HL-60/S4 treated with phorbol 12-myristate 13-acetate at 8.2 ng/mL for 4 days and 3 days (cell line): ENCODE measurements around the gene BRF1.

Experiments
- in situ Hi-C: fragments of 300-500 bp; cut with MboI; formaldehyde crosslinking; loops from 2 replicates; pipeline ENCODE4 v1.15.0; 2022; ENCODE audit warnings: low sequenced_read_pairs

The BRF1 gene

GRCh38 chr14:105161964-105162668, 138.7 kb downstream of the BRF1 start:
- in situ Hi-C loops = no loop called here

- in situ Hi-C loops = no loop called here
These were observed 139.5 kb downstream of the BRF1 start for GRCh38 chr14:105161309-105161708.

DNA sequence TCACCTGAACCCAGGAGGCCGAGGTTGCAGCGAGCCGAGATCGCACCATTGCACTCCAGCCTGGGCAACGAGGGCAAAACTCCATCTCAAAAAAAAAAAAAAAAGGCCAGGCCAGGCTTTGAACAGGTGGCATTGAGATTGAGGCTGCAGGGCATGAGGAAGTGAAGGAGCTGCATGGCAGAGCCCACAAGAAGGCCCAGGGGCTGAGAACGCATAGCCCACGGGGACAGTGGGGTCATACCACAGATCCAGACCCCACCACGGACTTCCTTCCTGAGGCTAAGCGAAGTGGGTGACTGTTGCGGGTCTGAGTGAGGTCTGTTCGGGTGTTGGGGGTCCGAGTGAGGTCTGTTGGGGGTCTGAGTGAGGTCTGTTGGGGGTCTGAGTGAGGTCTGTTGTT, 140.0 kb downstream of the BRF1 start:
- in situ Hi-C loops = no loop called here

DNA sequence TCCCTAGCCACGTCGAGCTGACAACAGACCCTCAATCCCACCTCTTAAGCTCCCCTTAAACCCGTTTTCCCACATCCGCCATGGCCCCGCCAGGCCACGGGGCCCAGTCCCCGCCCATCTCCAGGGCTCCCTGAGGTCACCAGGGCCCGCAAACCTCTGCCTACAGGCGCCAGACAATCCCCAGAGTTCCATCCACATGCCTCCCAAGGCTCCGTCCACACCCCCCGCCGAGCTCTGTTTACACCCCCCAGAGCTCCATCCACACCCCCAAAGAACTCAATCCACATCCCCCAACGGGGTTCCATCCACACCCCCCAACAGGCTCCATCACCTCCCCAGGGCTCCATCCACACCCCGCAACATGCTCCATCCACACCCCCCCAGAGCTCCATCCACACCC, 141.5 kb downstream of the BRF1 start:
- in situ Hi-C loops = no loop called here
